Measurements from ENCODE around the gene S100A2.

S100A2 gene

GRCh38 chr1:153539395-153540093 is 26.1 kb downstream of the S100A2 start:
- TF ChIP-seq, protein P1, sequence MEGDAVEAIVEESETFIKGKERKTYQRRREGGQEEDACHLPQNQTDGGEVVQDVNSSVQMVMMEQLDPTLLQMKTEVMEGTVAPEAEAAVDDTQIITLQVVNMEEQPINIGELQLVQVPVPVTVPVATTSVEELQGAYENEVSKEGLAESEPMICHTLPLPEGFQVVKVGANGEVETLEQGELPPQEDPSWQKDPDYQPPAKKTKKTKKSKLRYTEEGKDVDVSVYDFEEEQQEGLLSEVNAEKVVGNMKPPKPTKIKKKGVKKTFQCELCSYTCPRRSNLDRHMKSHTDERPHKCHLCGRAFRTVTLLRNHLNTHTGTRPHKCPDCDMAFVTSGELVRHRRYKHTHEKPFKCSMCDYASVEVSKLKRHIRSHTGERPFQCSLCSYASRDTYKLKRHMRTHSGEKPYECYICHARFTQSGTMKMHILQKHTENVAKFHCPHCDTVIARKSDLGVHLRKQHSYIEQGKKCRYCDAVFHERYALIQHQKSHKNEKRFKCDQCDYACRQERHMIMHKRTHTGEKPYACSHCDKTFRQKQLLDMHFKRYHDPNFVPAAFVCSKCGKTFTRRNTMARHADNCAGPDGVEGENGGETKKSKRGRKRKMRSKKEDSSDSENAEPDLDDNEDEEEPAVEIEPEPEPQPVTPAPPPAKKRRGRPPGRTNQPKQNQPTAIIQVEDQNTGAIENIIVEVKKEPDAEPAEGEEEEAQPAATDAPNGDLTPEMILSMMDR (IDR thresholded peaks at IDR 0.05; ENCODE audit: low read depth, low read length) = no peak

DNA sequence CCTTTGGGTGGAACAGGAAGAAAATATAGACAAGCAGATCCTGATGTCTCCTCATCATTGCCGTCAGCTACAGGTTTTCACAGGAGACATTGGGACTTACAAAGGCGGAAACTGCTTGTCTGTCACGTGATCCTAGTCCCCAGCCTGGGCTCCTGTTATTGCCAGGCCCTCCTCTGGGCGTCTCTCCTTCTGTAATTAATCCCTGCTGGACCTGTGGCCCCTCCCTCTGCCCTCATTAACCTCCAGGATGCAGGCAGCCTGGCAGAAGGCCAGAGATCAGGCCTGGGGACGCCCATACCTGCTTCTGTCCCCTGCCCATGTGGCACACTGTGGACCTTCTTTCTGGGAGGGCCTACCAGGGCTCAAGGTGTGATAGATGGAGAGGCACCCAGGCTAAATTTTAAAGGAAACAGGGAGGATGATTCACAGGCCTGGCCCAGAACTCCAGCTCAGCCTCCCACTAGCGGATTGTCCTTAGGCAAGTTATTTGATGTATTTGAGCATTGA is 27.3 kb downstream of the S100A2 start:
- no peak for DNase-seq (ENCODE audit: extremely low read depth, low read depth)
- TF ChIP-seq, protein P1 (IDR thresholded peaks at IDR 0.05; ENCODE audit: low read depth, low read length) = peak; percentile 0; the same call in 1 of the 2 replicates

More at GRCh38 chr1:153539395-153540093, 26.1 kb downstream of the S100A2 start:
- no peak for DNase-seq (ENCODE audit: extremely low read depth, low read depth)

DNA sequence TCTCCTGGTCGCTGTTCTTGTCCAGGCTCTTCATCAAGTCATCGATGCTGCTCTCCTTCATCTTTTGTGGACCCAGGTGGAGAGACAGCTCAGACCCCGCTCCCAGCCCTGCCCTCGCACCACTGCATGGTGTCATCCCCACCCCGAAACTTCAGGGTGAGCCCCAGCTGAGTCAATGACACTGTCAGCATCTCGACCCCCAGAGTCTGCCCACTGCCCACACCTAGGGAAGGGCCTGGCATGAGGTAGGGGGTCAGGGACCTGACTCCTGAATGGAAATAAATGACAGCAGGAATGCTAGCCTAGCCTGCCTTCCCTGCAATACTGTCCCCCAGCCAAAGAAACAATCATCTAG is 28.3 kb downstream of the S100A2 start:
- TF ChIP-seq, protein P1 (IDR thresholded peaks at IDR 0.05; ENCODE audit: low read depth, low read length) = no peak
- DNase-seq (ENCODE audit: extremely low read depth, low read depth) = no peak

DNA sequence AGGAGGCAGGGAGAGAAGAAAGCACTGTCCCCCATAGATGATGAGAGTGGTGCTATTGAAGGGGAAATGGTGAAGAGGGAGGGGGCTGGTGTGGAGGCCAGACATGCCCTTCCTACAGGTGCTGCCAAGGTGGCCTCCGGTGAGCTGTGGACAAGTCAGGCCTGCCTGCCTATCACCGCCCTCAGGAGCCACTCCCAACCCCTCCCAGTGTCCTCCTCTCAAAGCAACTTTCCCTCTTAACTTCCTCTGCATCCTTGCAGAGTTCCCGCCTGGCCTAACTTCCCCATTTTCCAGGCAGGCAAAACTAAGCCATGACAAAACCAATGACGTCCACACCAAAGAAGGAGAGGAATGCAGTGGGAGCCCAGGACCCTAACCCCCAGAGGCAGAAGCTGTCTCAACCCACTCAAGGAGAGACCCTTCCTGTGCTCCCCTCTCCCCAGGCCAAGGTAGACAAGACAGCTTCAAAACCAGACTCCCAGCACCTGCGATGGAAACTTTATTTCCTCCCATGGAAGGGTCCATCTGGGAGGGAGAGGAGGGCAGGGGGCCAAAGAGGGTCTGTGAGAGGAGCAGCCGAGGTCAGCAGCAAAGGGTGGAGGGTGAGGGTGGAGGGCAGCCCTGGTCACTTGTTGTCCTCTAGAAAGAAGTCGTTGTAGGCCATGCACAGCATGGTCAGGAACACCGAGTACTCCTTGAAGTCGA is 28.8 kb downstream of the S100A2 start:
- TF ChIP-seq, protein P1 (IDR thresholded peaks at IDR 0.05; ENCODE audit: low read depth, low read length) = no peak
- DNase-seq (ENCODE audit: extremely low read depth, low read depth) = no peak

- DNase-seq (ENCODE audit: extremely low read depth, low read depth) = peak; percentile 88
- TF ChIP-seq, protein P1 (IDR thresholded peaks at IDR 0.05; ENCODE audit: low read depth, low read length) = no peak
These were observed 29.5 kb downstream of the S100A2 start for GRCh38 chr1:153536012-153536670.

DNA sequence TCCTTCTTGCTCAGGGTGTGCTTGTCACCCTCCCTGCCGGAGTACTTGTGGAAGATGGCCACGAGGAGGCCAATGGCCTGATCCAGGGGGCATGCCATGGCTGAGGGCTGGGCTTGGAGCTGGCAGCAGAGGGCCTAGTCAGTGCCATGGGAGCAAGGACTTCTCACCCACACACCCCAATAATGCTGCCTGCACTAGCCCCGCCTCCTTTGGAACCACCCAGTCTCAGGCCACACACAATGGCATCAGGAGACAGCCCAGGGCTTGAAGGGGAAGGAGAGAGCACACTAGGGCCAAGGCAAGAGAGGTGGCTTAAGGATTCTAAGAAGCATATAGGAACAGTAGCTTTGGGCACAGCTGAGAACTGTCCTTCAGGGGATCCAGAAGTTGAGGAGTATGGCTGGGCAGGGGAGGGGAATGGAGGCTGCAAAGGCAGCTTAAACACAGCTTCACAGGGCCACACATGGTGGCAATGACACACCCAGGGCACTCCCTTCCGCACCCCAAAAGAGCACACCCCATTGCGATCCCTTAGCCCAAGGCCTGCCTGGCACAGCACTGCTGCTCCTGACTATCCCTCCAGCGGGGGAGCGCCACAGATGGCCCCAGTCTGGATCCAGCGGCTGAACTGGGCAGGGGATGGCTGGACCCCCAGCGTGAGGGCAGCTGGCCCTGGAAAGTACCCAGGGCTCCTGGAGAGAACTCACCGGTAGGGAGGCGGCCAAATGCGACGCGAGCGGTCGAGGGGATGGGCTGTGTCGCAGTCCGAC is 30.2 kb downstream of the S100A2 start, which contains the start of gene S100A6:
Gene S100A6, minus strand, starts transcription at position 750 of the 770 bp plus-strand sequence. Its CDS starts 652 bp downstream, at position 98.
- TF ChIP-seq, protein P1 (IDR thresholded peaks at IDR 0.05; ENCODE audit: low read depth, low read length) = peak; percentile 10
- DNase-seq (ENCODE audit: extremely low read depth, low read depth) = no peak

All from AG09319 (cell line).